ENCODE results near the gene ARL13B. TPM values are rescaled to one million over a fixed set of nuclear protein-coding genes. Genes with fewer than 3 reads are reported as not detected.

Gene ARL13B
- total RNA-seq, 1 donor from 2014 or later, result 15.2 TPM

DNA sequence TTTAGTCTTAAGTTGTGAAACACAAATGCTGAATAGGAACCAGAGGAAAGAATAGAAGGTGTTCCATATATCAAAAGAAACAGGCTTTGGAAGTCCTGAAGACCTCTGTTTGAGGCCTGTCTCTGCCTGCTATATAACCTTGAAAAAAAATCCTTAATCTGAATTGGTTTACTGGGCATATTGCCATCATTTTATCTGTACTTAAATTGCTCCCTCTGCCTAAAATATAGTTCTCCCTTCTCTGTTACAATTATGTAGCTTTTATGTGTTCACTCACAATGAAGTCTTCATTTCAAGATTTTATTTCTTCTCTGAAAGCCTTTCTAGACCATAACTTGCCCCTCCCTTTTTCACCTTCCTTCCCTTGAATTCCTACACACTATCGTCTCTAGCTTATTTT, 21.2 kb downstream of the ARL13B start:
- no peak for DNase-seq (ENCODE audit: low spot score, unreplicated experiment)
- Mint-ChIP-seq H3K9me3 (ENCODE audit: low read depth) (no peaks in the 10 kb centered on the region), H3K36me3 (ENCODE audit: insufficient read depth) (peaks cover 2% of the 10 kb centered on the region), H3K27me3 (no peaks in the 10 kb centered on the region), H3K4me1 (ENCODE audit: low read depth) (peaks cover 9% of the 10 kb centered on the region), H3K4me3 (ENCODE audit: low read depth) (no peak overlapping the region), H3K27ac (no peak overlapping the region)
- TF ChIP-seq, protein P1, sequence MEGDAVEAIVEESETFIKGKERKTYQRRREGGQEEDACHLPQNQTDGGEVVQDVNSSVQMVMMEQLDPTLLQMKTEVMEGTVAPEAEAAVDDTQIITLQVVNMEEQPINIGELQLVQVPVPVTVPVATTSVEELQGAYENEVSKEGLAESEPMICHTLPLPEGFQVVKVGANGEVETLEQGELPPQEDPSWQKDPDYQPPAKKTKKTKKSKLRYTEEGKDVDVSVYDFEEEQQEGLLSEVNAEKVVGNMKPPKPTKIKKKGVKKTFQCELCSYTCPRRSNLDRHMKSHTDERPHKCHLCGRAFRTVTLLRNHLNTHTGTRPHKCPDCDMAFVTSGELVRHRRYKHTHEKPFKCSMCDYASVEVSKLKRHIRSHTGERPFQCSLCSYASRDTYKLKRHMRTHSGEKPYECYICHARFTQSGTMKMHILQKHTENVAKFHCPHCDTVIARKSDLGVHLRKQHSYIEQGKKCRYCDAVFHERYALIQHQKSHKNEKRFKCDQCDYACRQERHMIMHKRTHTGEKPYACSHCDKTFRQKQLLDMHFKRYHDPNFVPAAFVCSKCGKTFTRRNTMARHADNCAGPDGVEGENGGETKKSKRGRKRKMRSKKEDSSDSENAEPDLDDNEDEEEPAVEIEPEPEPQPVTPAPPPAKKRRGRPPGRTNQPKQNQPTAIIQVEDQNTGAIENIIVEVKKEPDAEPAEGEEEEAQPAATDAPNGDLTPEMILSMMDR (IDR thresholded peaks at IDR 0.05; ENCODE audit: unreplicated experiment), result no peak

DNA sequence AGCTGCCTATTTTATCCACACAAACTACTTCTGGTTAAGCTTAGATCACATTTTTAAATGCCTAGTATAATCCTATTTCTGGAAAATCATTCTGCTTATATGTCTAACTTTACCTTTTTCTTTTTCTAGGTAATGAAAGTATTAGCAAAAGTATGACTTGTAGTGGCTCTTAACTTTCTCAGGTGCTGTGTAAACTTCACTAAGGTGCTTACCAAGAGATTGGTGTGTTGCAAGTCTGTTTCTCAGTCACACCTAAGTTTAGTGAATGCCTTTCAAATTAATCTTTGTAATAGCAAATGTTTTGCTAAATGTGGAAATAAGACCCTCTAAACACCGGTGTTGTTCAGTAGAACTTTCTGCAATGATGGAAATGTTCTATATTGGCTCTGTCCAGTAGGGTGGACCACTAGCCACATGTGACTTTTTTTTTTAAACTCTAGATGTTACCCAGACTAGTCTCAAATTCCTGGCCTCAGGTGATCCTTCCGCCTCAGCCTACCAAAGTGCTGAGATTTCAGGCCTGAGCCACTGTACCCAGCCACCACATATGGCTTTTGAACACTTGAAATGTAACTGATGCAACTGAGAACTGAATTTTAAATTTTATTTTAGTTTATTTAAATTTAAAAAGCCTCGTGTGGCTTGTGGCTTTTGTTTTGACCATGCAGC, 22.0 kb downstream of the ARL13B start:
- Mint-ChIP-seq H3K4me3 (ENCODE audit: low read depth) (no peak overlapping the region), H3K27me3 (no peaks in the 10 kb centered on the region), H3K36me3 (ENCODE audit: insufficient read depth) (peaks cover 2% of the 10 kb centered on the region), H3K9me3 (ENCODE audit: low read depth) (no peaks in the 10 kb centered on the region), H3K4me1 (ENCODE audit: low read depth) (peaks cover 12% of the 10 kb centered on the region), H3K27ac (peak overlapping the region; percentile 8)
- no peak for DNase-seq (ENCODE audit: low spot score, unreplicated experiment)
- TF ChIP-seq, protein P1 (IDR thresholded peaks at IDR 0.05; ENCODE audit: unreplicated experiment), result no peak

DNA sequence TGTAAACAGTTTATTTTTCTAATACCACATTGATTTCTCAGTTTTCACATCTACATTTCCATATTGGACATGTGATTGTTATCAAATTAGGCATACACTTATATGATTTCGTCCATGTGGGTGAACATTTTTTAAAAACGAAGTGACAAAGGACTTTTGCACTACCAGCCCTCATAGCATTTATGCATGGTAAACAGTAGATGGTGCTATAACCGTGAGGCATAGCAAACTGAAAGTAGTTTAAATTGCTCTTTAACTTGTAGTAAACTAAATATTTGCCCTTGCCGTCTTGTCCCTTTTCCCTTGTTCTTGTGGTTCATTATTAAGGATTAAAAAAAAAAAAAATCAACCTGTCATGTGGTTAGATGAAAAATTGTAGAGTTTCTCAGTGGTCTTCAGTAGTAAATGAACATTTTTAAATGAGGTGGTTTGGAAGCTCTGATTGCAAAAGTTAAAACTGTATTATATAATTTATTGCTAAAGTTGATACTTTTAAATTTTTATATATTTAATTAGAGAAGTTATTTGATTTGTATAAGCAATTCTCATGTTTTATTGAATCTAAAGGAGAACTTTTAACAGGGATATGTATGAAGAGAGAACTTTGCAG, 24.5 kb downstream of the ARL13B start:
- Mint-ChIP-seq H3K9me3 (ENCODE audit: low read depth) (no peaks in the 10 kb centered on the region), H3K27me3 (no peaks in the 10 kb centered on the region), H3K4me1 (ENCODE audit: low read depth) (peaks cover 11% of the 10 kb centered on the region), H3K36me3 (ENCODE audit: insufficient read depth) (no peaks in the 10 kb centered on the region), H3K4me3 (ENCODE audit: low read depth) (no peak overlapping the region), H3K27ac (peak overlapping the region; percentile 66)
- DNase-seq (ENCODE audit: low spot score, unreplicated experiment), result no peak
- TF ChIP-seq, protein P1 (IDR thresholded peaks at IDR 0.05; ENCODE audit: unreplicated experiment), result peak; percentile 74

DNA sequence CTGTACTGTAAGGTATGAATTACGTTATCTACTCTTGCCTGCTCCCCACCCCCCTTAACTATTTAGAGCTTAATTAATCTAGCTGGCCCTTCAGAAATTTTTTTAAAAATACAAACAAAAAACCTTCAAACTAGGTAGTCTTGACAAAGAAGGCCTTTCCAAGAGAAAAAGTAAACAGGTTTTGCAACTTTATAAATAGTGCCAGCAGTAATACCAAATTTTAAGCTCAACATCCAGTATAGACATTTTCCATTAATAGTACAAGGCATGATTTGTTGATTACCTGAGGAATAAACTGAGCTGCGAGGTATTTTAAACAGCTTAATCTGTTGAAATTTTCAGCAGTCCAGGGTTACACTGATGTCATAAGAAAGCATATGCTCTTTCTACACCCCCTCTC, 28.3 kb downstream of the ARL13B start:
- Mint-ChIP-seq H3K27me3 (no peaks in the 10 kb centered on the region), H3K4me3 (ENCODE audit: low read depth) (no peak overlapping the region), H3K9me3 (ENCODE audit: low read depth) (no peaks in the 10 kb centered on the region), H3K36me3 (ENCODE audit: insufficient read depth) (no peaks in the 10 kb centered on the region), H3K4me1 (ENCODE audit: low read depth) (peaks cover 16% of the 10 kb centered on the region), H3K27ac (no peak overlapping the region)
- no peak for DNase-seq (ENCODE audit: low spot score, unreplicated experiment)
- TF ChIP-seq, protein P1 (IDR thresholded peaks at IDR 0.05; ENCODE audit: unreplicated experiment), result no peak

DNA sequence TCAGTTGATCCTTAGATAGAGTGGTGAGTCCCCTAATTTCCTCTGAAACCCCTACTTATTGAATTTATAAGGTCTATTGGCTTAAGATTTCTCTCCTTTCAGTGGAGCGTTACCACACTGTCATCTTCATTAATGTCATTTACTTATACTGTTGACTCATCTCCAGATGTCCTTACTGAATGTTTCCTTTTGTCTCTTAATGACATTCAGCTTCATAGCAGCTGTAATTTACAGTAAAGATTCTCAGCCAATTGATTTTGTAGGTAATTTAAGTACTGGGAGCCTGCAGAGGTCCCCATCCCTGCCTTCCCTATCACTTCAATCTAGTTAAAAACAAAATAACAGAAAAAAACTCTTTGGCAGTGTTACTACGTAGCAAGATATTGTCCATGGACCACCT, 29.7 kb downstream of the ARL13B start:
- TF ChIP-seq, protein P1 (IDR thresholded peaks at IDR 0.05; ENCODE audit: unreplicated experiment), result no peak
- H3K27ac Mint-ChIP-seq, result no peak overlapping the region
- no peak for DNase-seq (ENCODE audit: low spot score, unreplicated experiment)
- H3K27me3 Mint-ChIP-seq, result no peaks in the 10 kb centered on the region
- H3K4me3 Mint-ChIP-seq (ENCODE audit: low read depth), result no peak overlapping the region
- no peaks in the 10 kb centered on the region for H3K9me3 Mint-ChIP-seq (ENCODE audit: low read depth)
- H3K36me3 Mint-ChIP-seq (ENCODE audit: insufficient read depth), result peaks cover under 1% of the 10 kb centered on the region
- H3K4me1 Mint-ChIP-seq (ENCODE audit: low read depth), result peaks cover 15% of the 10 kb centered on the region
